ENCODE results near the gene BCAS3. TPM values are rescaled to one million over a fixed set of nuclear protein-coding genes. Genes with fewer than 3 reads are reported as not detected.

Gene BCAS3
- total RNA-seq, 3 donors from 2014 or later: 3.6 to 4.2 (median 4.1) TPM

DNA sequence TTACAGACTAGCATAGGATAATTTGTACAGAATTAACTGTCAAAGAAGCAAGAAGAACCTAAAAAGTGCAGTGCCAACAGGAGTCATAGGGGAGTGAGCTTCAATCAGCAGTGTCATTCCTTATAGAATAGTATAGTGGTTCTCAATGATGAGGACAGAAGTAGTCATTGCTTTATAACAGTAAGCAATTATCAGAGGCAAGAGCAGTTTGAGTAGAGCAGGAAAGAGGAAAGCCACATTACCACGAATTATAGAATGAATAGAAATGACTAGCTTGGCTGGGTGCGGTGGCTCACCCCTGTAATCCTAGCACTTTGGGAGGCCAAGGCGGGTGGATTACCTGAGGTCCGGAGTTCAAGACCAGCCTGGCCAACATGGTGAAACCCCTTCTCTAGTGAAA is 512.3 kb downstream of the BCAS3 start:
- Mint-ChIP-seq H3K4me3 (no peak overlapping the region), H3K4me1 (ENCODE audit: low read depth) (no peaks in the 10 kb centered on the region), H3K27me3 (ENCODE audit: low read depth) (no peaks in the 10 kb centered on the region), H3K36me3 (ENCODE audit: insufficient read depth) (peaks cover 1% of the 10 kb centered on the region), H3K9me3 (no peaks in the 10 kb centered on the region)
- DNase-seq: no peak
- no peak for ATAC-seq

GRCh38 chr17:61196302-61196704 is 518.7 kb downstream of the BCAS3 start:
- DNase-seq: no peak
- Mint-ChIP-seq H3K4me3 (no peak overlapping the region), H3K27me3 (ENCODE audit: low read depth) (no peaks in the 10 kb centered on the region), H3K36me3 (ENCODE audit: insufficient read depth) (no peaks in the 10 kb centered on the region), H3K9me3 (no peaks in the 10 kb centered on the region), H3K4me1 (ENCODE audit: low read depth) (no peaks in the 10 kb centered on the region)
- no peak for ATAC-seq

GRCh38 chr17:61196799-61197198 is 519.1 kb downstream of the BCAS3 start:
- H3K9me3 Mint-ChIP-seq: no peaks in the 10 kb centered on the region
- H3K4me3 Mint-ChIP-seq: no peak overlapping the region
- DNase-seq (no peak), ATAC-seq (no peak)
- H3K27me3 Mint-ChIP-seq (ENCODE audit: low read depth): no peaks in the 10 kb centered on the region
- no peaks in the 10 kb centered on the region for H3K4me1 Mint-ChIP-seq (ENCODE audit: low read depth)
- H3K36me3 Mint-ChIP-seq (ENCODE audit: insufficient read depth): no peaks in the 10 kb centered on the region

DNA sequence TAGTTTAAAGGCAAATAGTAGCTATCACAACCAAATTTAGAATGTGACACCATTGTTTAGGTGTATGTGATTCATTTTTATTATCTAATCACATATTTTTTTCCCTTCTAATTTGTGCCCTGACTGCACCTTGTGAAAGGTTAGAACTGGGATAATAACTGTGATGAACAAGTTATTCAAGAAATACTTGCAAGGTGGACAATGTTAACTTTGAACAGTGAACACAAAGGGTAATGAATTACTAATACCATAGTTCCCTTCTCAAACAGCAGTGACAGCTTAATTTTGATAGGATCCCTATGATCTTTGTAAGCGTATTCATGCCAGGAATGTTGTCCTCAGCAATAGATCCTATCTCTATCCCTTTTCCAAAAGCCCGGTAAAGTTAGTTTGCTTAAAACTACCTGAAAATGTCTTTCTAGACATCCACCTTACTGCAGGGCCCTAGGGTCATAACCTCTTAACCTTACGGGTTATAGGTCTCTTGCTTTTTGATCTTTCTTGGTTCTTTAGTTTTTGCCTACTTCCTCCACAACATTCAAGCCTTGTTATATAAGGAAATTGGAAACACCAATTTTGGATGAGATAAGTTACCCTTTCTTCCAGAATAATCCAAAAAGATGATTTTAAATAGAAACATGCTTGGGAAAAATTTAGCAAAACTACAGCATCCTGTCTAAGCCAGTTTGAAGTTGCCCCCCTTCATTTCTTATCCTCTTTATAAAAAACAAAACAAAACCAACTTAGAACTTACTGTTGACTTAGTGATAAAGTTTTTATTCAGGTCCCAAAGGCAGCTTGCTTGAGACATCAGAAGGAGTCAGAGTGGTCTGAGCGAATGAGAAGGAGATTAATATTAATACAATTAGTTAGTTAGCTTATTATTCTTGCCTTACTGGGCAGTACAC is 522.0 kb downstream of the BCAS3 start:
- ATAC-seq: no peak
- no peaks in the 10 kb centered on the region for H3K36me3 Mint-ChIP-seq (ENCODE audit: insufficient read depth)

DNA sequence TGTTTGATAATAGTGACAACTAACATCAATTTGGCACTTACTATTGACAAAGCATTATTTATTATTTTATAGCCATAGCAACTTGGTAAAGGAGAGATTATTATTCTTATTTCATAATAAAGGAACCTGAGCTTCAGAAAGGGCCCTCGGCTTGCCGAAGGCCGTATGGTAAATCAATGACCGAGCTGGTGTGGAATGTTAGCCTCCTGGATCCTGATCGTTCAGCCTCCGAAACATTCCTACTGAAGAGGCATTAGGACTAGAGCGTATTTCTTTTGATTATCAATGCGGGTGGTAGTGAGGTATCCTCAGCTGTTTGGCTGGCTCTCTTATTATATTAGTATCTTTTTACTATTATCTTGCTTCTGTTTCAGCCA is 522.7 kb downstream of the BCAS3 start:
- no peaks in the 10 kb centered on the region for H3K27me3 Mint-ChIP-seq (ENCODE audit: low read depth)
- DNase-seq (no peak), ATAC-seq (no peak)
- no peak overlapping the region for H3K4me3 Mint-ChIP-seq
- H3K9me3 Mint-ChIP-seq: no peaks in the 10 kb centered on the region
- no peaks in the 10 kb centered on the region for H3K4me1 Mint-ChIP-seq (ENCODE audit: low read depth)
- no peaks in the 10 kb centered on the region for H3K36me3 Mint-ChIP-seq (ENCODE audit: insufficient read depth)

More for the DNA sequence above, 522.0 kb downstream of the BCAS3 start:
- Mint-ChIP-seq H3K9me3 (no peaks in the 10 kb centered on the region), H3K27me3 (ENCODE audit: low read depth) (no peaks in the 10 kb centered on the region), H3K4me1 (ENCODE audit: low read depth) (no peaks in the 10 kb centered on the region), H3K4me3 (no peak overlapping the region)
- no peak for DNase-seq

GRCh38 chr17:61201211-61201610 is 523.6 kb downstream of the BCAS3 start:
- no peak for ATAC-seq
- no peaks in the 10 kb centered on the region for H3K36me3 Mint-ChIP-seq (ENCODE audit: insufficient read depth)
- H3K9me3 Mint-ChIP-seq: no peaks in the 10 kb centered on the region
- H3K4me1 Mint-ChIP-seq (ENCODE audit: low read depth): no peaks in the 10 kb centered on the region
- no peak overlapping the region for H3K4me3 Mint-ChIP-seq
- no peak for DNase-seq
- no peaks in the 10 kb centered on the region for H3K27me3 Mint-ChIP-seq (ENCODE audit: low read depth)

DNA sequence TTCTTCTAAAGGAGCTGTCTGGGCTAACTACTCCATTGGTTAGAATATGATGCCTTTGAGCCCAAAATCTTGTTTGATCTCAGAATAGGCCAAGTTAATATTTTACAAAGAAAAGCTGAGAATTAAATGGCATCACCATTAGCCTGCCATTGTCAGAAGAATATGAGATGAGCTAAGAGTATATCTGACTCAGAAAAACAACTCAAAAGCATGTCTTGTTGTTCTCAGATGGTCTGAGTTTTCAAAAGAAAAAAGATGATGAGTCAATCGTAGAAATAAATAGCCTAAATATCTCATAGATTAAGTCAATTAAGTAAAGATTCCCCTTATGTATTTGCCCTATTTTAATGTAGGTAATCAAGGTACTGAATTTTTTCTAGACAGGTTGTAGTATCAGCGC is 524.9 kb downstream of the BCAS3 start:
- no peaks in the 10 kb centered on the region for H3K4me1 Mint-ChIP-seq (ENCODE audit: low read depth)
- no peak overlapping the region for H3K4me3 Mint-ChIP-seq
- ATAC-seq: no peak
- DNase-seq: no peak
- no peaks in the 10 kb centered on the region for H3K9me3 Mint-ChIP-seq
- H3K27me3 Mint-ChIP-seq (ENCODE audit: low read depth): no peaks in the 10 kb centered on the region
- no peaks in the 10 kb centered on the region for H3K36me3 Mint-ChIP-seq (ENCODE audit: insufficient read depth)

GRCh38 chr17:61203671-61204131 is 526.0 kb downstream of the BCAS3 start:
- Mint-ChIP-seq H3K9me3 (no peaks in the 10 kb centered on the region), H3K4me1 (ENCODE audit: low read depth) (no peaks in the 10 kb centered on the region), H3K27me3 (ENCODE audit: low read depth) (no peaks in the 10 kb centered on the region), H3K4me3 (no peak overlapping the region), H3K36me3 (ENCODE audit: insufficient read depth) (no peaks in the 10 kb centered on the region)
- ATAC-seq: no peak
- no peak for DNase-seq

- Mint-ChIP-seq H3K9me3 (no peaks in the 10 kb centered on the region), H3K27me3 (ENCODE audit: low read depth) (no peaks in the 10 kb centered on the region), H3K4me3 (no peak overlapping the region), H3K4me1 (ENCODE audit: low read depth) (no peaks in the 10 kb centered on the region), H3K36me3 (ENCODE audit: insufficient read depth) (no peaks in the 10 kb centered on the region)
- DNase-seq: no peak
- ATAC-seq: no peak
Measured at GRCh38 chr17:61204456-61204855, 526.8 kb downstream of the BCAS3 start.

- ATAC-seq: no peak
- DNase-seq: no peak
- Mint-ChIP-seq H3K27me3 (ENCODE audit: low read depth) (no peaks in the 10 kb centered on the region), H3K9me3 (no peaks in the 10 kb centered on the region), H3K36me3 (ENCODE audit: insufficient read depth) (no peaks in the 10 kb centered on the region), H3K4me1 (ENCODE audit: low read depth) (no peaks in the 10 kb centered on the region), H3K4me3 (no peak overlapping the region)
Measured at GRCh38 chr17:61205401-61205800, 527.8 kb downstream of the BCAS3 start.

GRCh38 chr17:61205931-61206330 is 528.3 kb downstream of the BCAS3 start:
- Mint-ChIP-seq H3K4me3 (no peak overlapping the region), H3K9me3 (no peaks in the 10 kb centered on the region), H3K36me3 (ENCODE audit: insufficient read depth) (no peaks in the 10 kb centered on the region), H3K4me1 (ENCODE audit: low read depth) (no peaks in the 10 kb centered on the region), H3K27me3 (ENCODE audit: low read depth) (no peaks in the 10 kb centered on the region)
- no peak for DNase-seq
- ATAC-seq: no peak

DNA sequence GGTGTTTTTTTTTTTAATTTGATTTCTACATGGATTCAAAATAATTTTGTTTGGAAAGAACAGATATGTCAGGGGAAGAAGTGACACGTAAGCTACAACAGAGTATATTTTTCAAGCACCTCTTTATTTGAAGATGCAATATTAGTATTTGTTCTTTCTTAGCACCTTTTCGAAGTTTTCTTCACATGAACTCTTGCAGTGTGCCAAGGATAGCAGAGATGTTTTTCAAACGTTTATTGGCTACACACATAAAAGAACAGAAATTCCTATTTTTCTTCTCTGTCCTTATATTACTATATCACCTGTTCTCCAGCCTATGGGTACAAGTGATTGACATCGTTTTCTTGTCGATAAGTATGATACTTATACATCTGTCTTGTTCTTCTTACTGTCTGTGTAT is 529.3 kb downstream of the BCAS3 start:
- H3K27me3 Mint-ChIP-seq (ENCODE audit: low read depth): no peaks in the 10 kb centered on the region
- H3K36me3 Mint-ChIP-seq (ENCODE audit: insufficient read depth): no peaks in the 10 kb centered on the region
- DNase-seq (no peak), ATAC-seq (no peak)
- H3K9me3 Mint-ChIP-seq: no peaks in the 10 kb centered on the region
- H3K4me1 Mint-ChIP-seq (ENCODE audit: low read depth): no peaks in the 10 kb centered on the region
- H3K4me3 Mint-ChIP-seq: no peak overlapping the region

GRCh38 chr17:61208301-61209105 is 530.9 kb downstream of the BCAS3 start:
- H3K36me3 Mint-ChIP-seq (ENCODE audit: insufficient read depth): no peaks in the 10 kb centered on the region
- no peak overlapping the region for H3K4me3 Mint-ChIP-seq
- H3K9me3 Mint-ChIP-seq: no peaks in the 10 kb centered on the region
- ATAC-seq (no peak), DNase-seq (no peak)
- no peaks in the 10 kb centered on the region for H3K4me1 Mint-ChIP-seq (ENCODE audit: low read depth)
- H3K27me3 Mint-ChIP-seq (ENCODE audit: low read depth): no peaks in the 10 kb centered on the region

DNA sequence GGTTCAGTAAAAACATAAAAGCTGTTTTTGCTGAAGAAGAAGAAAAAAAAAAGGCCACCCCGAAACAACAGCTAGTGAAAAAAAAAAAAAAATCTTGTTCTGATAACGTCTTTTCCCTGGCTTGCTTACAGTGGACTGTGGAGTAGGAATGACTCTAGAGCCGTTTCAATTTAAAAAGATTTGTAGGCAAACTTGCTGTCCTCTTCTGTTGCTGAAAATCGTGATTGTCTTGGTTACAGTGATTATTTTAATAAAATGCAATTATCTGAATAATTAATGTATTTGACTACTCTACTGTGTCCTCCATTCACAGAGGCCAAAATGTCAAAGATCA is 531.4 kb downstream of the BCAS3 start:
- no peak for DNase-seq
- Mint-ChIP-seq H3K36me3 (ENCODE audit: insufficient read depth) (no peaks in the 10 kb centered on the region), H3K4me1 (ENCODE audit: low read depth) (no peaks in the 10 kb centered on the region), H3K4me3 (no peak overlapping the region), H3K9me3 (no peaks in the 10 kb centered on the region), H3K27me3 (ENCODE audit: low read depth) (no peaks in the 10 kb centered on the region)
- no peak for ATAC-seq

DNA sequence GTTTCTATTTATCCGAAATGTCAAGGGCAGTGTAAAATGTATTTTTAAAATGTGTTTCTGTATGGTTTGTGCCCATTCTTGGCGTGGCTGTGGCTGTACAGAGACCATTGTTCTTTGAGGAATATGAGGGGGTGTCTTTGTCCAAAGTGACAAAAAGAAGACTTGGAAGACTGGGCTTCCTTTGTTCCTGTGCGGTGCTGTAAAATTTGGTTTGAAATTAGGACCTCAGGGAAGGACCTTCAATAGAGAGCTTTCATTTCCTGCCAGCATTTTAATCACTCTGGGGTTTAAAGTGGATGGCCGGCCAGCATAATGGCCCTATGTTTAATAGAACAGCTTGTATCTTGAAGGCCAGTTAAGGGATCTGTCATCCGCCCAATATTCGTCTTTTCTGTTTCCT is 531.9 kb downstream of the BCAS3 start:
- Mint-ChIP-seq H3K4me1 (ENCODE audit: low read depth) (no peaks in the 10 kb centered on the region), H3K27me3 (ENCODE audit: low read depth) (no peaks in the 10 kb centered on the region), H3K36me3 (ENCODE audit: insufficient read depth) (no peaks in the 10 kb centered on the region), H3K4me3 (no peak overlapping the region), H3K9me3 (no peaks in the 10 kb centered on the region)
- ATAC-seq (no peak), DNase-seq (no peak)
